Subcutaneous adipose tissue (tissue), 4 donors: ENCODE measurements around the gene SPOCK2. TPM values are rescaled to one million over a fixed set of nuclear protein-coding genes. Genes with fewer than 3 reads are reported as not detected.

Experiments
- total RNA-seq, 4 donors: library from RNA; depleted of rRNA; stranded (reverse); fragments of >200 nt; gene quantifications; one replicate each; pipeline ENCODE4 v1.1.0, GENCODE V29; 2016
- TF ChIP-seq, protein P1 (sequence below): fragments of 450-650 bp; IDR thresholded peaks from one replicate; pipeline ENCODE4 v1.5.1; 2016; ENCODE audit warnings: low read depth, mild to moderate bottlenecking, control low read depth, antibody characterized with exemption, moderate library complexity

SPOCK2 gene, protein sequence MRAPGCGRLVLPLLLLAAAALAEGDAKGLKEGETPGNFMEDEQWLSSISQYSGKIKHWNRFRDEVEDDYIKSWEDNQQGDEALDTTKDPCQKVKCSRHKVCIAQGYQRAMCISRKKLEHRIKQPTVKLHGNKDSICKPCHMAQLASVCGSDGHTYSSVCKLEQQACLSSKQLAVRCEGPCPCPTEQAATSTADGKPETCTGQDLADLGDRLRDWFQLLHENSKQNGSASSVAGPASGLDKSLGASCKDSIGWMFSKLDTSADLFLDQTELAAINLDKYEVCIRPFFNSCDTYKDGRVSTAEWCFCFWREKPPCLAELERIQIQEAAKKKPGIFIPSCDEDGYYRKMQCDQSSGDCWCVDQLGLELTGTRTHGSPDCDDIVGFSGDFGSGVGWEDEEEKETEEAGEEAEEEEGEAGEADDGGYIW
- total RNA-seq, result 1 to 10 TPM; 2.6 to 6.0 (median 3.8) TPM

DNA sequence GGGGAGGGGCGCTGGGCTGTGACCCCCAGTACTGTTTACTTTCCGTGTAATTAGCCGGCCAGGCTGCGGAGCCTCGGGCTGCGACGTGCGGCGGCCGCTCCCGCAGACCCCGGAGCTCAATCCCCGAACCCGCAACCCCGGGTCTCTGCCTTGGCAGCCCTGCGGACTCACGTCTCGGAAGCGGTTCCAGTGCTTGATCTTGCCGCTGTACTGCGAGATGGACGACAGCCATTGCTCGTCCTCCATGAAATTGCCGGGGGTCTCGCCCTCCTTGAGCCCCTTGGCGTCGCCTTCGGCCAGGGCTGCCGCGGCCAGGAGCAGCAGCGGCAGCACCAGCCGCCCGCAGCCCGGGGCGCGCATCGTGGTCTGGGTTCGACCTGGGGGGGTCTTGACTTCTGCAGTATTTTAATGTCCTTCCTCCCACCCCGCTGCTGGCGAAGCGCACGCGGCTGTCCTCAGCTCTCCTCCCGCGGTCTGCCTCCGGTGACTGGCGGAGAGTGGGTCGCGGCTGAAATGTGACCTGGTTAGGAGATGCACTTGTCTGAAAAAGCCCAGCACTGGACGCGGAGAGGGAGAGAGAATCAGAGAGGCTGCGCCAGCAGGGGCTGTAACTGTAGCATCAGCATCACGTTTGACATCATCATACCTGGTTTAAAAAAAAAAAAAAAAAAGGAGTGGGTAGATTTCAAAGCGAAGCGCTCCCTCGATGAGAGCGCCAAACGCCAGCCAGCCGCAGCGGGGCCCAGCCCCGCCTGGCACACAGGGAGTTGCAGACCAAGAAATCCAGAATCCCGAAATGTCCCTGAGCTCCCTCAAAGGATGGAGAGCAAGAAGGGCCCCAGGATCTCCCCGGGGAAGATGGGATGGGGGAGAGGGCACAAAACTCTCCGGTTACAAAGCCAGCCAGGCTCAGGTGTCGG, at the start of gene SPOCK2:
TSS of gene SPOCK2 (minus strand) at position 583 of the 920 bp plus-strand sequence. CDS start at position 360, 223 bp downstream.
- TF ChIP-seq, protein P1, sequence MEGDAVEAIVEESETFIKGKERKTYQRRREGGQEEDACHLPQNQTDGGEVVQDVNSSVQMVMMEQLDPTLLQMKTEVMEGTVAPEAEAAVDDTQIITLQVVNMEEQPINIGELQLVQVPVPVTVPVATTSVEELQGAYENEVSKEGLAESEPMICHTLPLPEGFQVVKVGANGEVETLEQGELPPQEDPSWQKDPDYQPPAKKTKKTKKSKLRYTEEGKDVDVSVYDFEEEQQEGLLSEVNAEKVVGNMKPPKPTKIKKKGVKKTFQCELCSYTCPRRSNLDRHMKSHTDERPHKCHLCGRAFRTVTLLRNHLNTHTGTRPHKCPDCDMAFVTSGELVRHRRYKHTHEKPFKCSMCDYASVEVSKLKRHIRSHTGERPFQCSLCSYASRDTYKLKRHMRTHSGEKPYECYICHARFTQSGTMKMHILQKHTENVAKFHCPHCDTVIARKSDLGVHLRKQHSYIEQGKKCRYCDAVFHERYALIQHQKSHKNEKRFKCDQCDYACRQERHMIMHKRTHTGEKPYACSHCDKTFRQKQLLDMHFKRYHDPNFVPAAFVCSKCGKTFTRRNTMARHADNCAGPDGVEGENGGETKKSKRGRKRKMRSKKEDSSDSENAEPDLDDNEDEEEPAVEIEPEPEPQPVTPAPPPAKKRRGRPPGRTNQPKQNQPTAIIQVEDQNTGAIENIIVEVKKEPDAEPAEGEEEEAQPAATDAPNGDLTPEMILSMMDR, result no peak

DNA sequence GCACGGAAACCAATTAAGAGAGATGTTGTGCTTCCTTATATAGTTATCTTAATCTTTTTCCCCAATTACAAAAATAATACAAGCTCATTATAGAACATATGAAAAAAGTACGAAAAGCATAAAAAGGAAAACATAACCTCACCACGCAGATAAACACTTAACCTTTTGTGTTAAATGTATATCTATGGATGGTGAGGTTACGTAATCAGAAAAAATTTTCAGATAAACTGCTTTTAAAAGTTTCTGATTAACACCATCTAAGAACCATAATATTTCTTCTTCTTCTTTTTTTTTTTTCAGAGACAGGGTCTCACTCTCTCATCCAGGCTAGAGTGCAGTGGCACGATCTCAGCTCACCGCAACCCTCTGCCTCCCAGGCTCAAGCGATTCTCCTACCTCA, 49.2 kb upstream of the SPOCK2 start:
- TF ChIP-seq, protein P1, result no peak

DNA sequence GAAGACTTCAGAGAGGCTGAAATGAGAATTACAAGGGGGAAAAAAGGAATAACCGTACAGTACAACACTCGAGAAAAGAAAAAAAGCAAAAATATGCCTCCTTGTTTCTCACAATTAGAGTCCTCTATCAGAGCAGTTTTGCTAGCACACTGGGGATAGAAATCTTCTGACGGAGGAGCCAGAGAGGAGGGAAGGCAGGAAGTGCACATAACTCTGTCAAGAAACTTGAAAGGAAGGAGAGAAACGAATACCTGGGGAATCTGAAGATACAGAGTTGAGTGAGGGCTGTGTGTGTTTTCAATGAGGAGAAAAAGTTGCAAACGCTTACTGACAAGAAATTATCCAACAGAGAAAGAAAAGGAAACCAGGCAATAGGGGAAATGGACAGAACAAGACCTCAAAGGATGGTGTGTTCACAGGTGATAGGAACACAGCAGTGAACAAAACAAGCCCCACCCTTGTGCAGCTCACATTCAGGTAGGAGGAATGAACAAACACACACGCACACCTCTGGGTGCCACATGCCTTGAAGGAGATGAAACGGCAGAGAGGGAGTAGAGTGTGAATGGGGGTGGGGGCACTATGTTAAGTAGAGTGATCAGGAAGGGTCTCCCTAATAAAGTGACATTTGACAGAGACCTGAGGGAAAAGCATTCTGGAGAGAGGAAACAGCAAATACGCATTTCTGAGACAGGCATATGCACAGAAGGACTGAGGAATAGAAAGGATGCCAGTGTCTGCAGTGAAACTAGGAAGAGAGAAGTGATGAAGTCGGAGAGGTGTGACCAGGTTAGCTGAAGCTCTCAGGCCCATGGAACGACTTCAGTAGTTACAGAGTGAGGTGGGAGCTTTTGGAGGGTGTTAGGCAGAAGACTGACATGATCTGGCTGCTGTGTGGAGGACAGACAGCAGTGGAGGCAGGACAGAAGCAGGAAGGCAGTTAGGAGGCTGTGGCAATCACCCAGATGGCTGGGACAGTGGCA, 46.7 kb upstream of the SPOCK2 start:
- TF ChIP-seq, protein P1, result no peak

DNA sequence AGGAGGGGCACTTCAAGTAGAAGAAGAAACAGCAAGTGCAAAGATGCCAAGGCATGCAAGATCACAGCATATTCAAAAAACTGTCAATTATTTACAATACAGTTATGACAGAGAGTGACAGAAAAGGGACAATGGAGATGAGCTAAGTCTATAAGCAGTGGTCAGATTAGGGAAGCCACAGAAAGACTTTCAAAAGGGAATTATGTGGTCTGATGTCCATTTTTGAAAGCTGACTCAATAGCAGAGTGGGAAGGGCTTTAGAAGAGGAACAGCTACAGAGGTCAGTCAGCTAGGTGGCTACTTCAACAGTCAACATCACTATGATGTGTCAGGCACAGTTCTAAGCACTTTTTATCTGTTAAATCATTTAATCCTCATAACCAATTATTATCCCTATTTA, 45.2 kb upstream of the SPOCK2 start:
- TF ChIP-seq, protein P1, result no peak

DNA sequence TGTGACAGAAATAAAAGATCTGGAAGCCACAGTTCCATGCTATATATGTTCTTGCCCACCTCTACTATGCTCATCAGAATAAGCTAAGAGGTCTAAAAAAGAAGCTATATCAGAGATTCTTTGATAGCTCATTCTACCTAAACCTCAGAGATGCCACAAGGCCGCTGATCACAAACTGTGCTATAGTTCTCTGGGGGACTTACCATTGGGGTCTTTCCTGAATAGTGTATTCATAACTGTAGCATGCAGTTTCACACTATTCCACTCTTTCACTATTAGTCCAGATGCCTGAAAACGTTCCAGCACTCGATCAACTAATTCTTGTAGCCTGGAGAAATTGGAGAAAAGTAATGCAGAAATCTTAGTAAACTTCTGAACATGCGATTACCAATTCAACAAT, 44.5 kb upstream of the SPOCK2 start:
- TF ChIP-seq, protein P1, result no peak

DNA sequence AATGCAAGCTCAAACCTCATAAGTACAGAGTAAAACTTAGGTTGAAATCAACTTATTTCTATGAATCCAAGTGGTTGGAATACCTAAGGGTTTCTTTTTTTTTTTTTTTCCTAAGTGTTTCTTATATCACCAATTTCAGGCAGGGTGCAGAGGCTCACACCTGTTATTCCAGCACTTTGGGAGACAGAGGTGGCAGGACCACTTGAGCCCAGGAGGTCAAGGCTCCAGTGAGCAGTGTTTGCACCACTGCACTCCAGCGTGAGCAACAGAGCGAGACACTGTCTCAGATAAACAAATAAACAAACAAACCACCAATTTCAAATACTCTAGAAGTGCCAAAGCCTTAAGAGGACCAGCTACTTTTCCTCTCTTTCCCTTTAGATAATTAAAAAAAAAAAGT, 39.2 kb upstream of the SPOCK2 start:
- TF ChIP-seq, protein P1, result no peak
